ENCODE measurements around the gene MSANTD3.

MSANTD3 gene

DNA sequence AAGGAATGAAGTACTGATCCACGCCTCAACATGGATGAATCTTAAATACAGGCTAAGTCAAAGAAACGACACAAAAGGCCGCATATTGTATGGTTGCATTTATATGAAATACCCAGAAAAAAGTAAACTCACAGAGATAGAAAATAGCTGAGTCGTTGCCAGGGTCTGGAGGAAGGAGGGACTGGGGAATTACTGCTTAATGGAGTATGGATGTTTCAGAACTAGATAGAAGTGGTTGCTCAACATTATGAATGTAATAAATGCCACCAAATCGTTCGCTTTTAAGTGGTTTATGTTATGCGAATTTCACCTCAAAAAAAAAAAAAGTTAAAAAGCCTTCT lies 784 bp upstream of the MSANTD3 start:
- H3K27ac ChIP-seq (ENCODE audit: low read length): no peak overlapping the region; the same call in 1 of the 2 replicates
- no peaks in the 10 kb centered on the region for H3K36me3 ChIP-seq (replicated peaks; ENCODE audit: insufficient read depth, low read length)

DNA sequence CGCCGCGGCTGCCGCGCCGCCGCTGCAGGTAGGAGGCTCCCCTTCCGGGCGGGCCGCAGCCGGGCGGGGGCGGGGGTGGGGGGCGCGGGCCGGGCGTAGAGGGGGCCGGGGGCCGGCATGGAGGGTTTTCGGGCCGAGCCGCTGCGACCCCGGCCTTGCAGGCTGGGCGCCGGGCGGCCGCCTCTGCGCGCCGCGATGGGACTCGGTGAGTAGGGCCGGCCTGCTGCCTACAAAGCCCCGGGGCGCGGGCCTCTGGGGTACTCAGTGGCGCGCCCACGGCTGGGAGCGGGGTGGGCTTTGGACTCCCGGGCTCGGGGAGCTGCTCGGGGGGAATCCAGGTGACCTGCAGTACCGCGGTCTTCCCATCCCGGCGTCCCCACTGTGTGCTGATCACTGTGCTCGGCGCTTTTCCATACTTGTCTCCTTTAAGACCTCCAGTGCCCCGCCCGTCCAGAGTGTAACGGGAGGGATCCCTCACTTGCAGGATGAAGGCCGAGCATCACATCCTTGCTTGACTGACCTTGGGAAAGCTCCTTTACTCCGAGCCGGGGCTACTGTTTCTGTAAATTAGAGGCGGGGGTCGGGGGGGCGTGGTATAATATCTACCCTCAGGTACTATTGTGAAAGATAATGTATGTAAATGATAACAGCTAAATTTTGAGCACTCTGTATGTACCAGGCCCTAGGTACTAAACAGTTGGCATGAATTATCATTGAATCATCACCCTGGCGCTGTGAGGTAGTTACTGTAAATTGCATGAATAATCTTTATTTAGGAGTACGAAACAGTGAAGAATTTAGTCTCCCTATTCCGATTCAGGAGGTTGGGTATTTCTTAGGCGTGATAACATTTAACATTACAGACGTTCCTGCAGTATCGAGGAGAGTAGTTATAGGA lies 672 bp downstream of the MSANTD3 start:
- peak; percentile 27 for DNase-seq
- Histone ChIP-seq H3K9me3 (replicated peaks; ENCODE audit: insufficient read depth, low read length) (no peaks in the 10 kb centered on the region), H3K4me3 (ENCODE audit: low read length) (peak overlapping the region; percentile 66), H3K79me2 (ENCODE audit: low read length) (peaks cover 32% of the 10 kb centered on the region), H3K9me2 (replicated peaks; ENCODE audit: insufficient read depth, low read length) (no peaks in the 10 kb centered on the region), H3K27me3 (replicated peaks; ENCODE audit: insufficient read depth, low read length) (no peaks in the 10 kb centered on the region), H2AFZ (ENCODE audit: low read length) (peak overlapping the region; percentile 63), H3K4me1 (ENCODE audit: low read length) (peaks cover 6% of the 10 kb centered on the region), H3K36me3 (replicated peaks; ENCODE audit: insufficient read depth, low read length) (no peaks in the 10 kb centered on the region), H3K27ac (ENCODE audit: low read length) (peak overlapping the region; percentile 16; the same call in 1 of the 2 replicates), H3K9ac (ENCODE audit: low read length) (peak overlapping the region; percentile 62), H3F3A (ENCODE audit: insufficient read depth, low read length) (peaks cover 6% of the 10 kb centered on the region; the same call in 1 of the 2 replicates), H3K4me2 (ENCODE audit: low read depth, low read length) (peak overlapping the region; percentile 69), H4K20me1 (ENCODE audit: insufficient read depth, low read length) (no peaks in the 10 kb centered on the region)
- no peak for TF ChIP-seq EZH2 (optimal IDR thresholded peaks at IDR 0.05; ENCODE audit: low read depth, low read length)
- TF ChIP-seq EZH2phosphoT487 (IDR thresholded peaks at IDR 0.05; ENCODE audit: low read length): no peak
- TF ChIP-seq CTCF (IDR thresholded peaks at IDR 0.05; ENCODE audit: low read length): no peak

More for the DNA sequence above, 784 bp upstream of the MSANTD3 start:
- H4K20me1 ChIP-seq (ENCODE audit: insufficient read depth, low read length): no peaks in the 10 kb centered on the region
- H3K9me3 ChIP-seq (replicated peaks; ENCODE audit: insufficient read depth, low read length): no peaks in the 10 kb centered on the region
- H2AFZ ChIP-seq (ENCODE audit: low read length): peak overlapping the region; percentile 84
- peaks cover 6% of the 10 kb centered on the region for H3K4me1 ChIP-seq (ENCODE audit: low read length)
- peak overlapping the region; percentile 52 for H3K4me3 ChIP-seq (ENCODE audit: low read length)
- peaks cover 6% of the 10 kb centered on the region; the same call in 1 of the 2 replicates for H3F3A ChIP-seq (ENCODE audit: insufficient read depth, low read length)
- TF ChIP-seq EZH2 (optimal IDR thresholded peaks at IDR 0.05; ENCODE audit: low read depth, low read length): no peak
- TF ChIP-seq EZH2phosphoT487 (IDR thresholded peaks at IDR 0.05; ENCODE audit: low read length): no peak
- no peak for TF ChIP-seq CTCF (IDR thresholded peaks at IDR 0.05; ENCODE audit: low read length)
- DNase-seq: no peak
- peak overlapping the region; percentile 68 for H3K4me2 ChIP-seq (ENCODE audit: low read depth, low read length)
- no peaks in the 10 kb centered on the region for H3K9me2 ChIP-seq (replicated peaks; ENCODE audit: insufficient read depth, low read length)
- peak overlapping the region; percentile 56; the same call in 1 of the 2 replicates for H3K9ac ChIP-seq (ENCODE audit: low read length)
- no peaks in the 10 kb centered on the region for H3K27me3 ChIP-seq (replicated peaks; ENCODE audit: insufficient read depth, low read length)
- peaks cover 28% of the 10 kb centered on the region for H3K79me2 ChIP-seq (ENCODE audit: low read length)

DNA sequence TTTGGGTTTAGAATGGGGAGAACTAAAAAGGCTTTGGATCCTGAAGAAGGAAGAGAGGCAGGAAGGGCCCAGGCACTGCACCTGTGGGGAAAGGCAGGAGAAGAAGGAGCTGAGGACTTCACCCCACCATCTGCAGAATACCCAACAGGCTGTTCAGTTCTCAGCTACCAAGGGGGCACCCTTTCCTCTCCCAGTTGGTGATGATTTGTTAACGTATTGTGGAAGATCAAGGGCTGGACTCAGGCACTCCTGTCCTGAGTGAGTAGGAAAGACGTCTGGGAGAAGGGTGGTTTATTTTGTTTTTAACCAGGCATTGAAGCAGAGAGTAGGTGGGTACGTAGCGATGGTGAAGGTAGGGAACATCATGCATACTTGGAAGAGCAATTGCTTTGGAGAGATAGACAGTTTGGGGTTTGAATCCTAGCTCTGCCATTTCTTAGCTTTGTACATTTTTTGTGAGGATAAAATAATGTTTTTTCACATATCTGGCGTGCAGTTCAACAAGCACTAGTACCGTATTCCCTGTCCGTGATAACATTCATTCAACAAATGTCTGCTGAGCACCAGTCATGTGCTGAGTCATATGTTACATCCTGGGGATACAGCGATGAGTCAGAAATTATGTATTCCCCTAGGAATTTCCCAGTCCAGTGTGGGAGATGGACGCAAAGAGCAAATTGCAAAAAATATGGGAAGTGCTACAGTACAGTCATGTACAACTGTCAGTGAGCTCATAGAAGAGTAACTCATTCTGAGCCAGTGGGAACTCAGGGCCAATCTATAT lies 2.1 kb downstream of the MSANTD3 start:
- Histone ChIP-seq H3K4me1 (ENCODE audit: low read length) (peaks cover 6% of the 10 kb centered on the region), H4K20me1 (ENCODE audit: insufficient read depth, low read length) (no peaks in the 10 kb centered on the region), H3K9me2 (replicated peaks; ENCODE audit: insufficient read depth, low read length) (no peaks in the 10 kb centered on the region), H3K27me3 (replicated peaks; ENCODE audit: insufficient read depth, low read length) (no peaks in the 10 kb centered on the region), H2AFZ (ENCODE audit: low read length) (no peak overlapping the region), H3K9ac (ENCODE audit: low read length) (no peak overlapping the region), H3K79me2 (ENCODE audit: low read length) (peaks cover 39% of the 10 kb centered on the region), H3K4me2 (ENCODE audit: low read depth, low read length) (peak overlapping the region; percentile 69; the same call in 1 of the 2 replicates), H3K36me3 (replicated peaks; ENCODE audit: insufficient read depth, low read length) (no peaks in the 10 kb centered on the region), H3K4me3 (ENCODE audit: low read length) (no peak overlapping the region), H3K9me3 (replicated peaks; ENCODE audit: insufficient read depth, low read length) (no peaks in the 10 kb centered on the region), H3K27ac (ENCODE audit: low read length) (no peak overlapping the region), H3F3A (ENCODE audit: insufficient read depth, low read length) (peaks cover 6% of the 10 kb centered on the region; the same call in 1 of the 2 replicates)
- no peak for DNase-seq
- TF ChIP-seq EZH2phosphoT487 (IDR thresholded peaks at IDR 0.05; ENCODE audit: low read length): no peak
- TF ChIP-seq CTCF (IDR thresholded peaks at IDR 0.05; ENCODE audit: low read length): no peak
- TF ChIP-seq EZH2 (optimal IDR thresholded peaks at IDR 0.05; ENCODE audit: low read depth, low read length): no peak

Measured in MM.1S (cell line).